ENCODE data around the gene SPNS2.

SPNS2 gene

DNA sequence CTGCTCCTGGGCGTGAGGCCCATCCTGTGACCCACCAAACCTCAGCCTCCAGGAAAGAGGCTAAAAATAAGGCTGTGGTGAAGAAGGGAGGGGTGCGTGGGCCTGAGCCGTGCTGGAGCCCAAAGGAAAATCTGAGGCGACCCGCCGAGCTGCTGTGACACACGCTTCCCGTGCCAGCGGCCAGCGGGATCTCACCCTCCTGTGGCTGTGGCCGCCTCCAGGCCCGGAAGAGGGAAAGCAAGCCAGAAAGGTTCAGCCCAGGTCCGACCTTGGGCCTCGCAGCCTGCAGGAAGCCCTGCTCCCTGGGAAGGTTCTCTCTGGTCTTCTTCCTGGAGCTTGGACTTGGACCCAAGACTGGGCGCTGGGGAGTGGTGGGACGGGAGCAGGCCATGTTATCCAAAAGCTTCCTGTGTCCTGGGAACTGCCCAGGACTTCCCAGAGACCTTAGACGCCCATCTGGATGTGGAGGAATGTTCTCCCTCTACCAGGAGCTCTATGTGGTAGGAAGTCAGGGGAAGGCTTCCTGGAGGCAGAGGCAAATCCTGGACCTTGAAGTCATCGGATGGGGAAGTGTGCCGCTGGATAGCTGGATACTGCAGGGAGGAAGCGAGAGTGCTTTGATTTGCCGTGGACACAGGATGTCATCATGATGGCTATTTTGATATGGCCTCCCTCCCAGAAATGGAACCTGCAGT is 11.4 kb downstream of the SPNS2 start:
- no peak overlapping the region for H3K27ac ChIP-seq
- no peak for DNase-seq
- no peaks in the 10 kb centered on the region for H3K9me3 ChIP-seq (ENCODE audit: severe bottlenecking)
- no peaks in the 10 kb centered on the region for H3K36me3 ChIP-seq
- H3K27me3 ChIP-seq (ENCODE audit: insufficient read depth, low read depth, severe bottlenecking), result no peaks in the 10 kb centered on the region
- TF ChIP-seq, protein P1, sequence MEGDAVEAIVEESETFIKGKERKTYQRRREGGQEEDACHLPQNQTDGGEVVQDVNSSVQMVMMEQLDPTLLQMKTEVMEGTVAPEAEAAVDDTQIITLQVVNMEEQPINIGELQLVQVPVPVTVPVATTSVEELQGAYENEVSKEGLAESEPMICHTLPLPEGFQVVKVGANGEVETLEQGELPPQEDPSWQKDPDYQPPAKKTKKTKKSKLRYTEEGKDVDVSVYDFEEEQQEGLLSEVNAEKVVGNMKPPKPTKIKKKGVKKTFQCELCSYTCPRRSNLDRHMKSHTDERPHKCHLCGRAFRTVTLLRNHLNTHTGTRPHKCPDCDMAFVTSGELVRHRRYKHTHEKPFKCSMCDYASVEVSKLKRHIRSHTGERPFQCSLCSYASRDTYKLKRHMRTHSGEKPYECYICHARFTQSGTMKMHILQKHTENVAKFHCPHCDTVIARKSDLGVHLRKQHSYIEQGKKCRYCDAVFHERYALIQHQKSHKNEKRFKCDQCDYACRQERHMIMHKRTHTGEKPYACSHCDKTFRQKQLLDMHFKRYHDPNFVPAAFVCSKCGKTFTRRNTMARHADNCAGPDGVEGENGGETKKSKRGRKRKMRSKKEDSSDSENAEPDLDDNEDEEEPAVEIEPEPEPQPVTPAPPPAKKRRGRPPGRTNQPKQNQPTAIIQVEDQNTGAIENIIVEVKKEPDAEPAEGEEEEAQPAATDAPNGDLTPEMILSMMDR (IDR thresholded peaks at IDR 0.05; ENCODE audit: low read depth, low read length), result no peak
- no peak overlapping the region for H3K4me3 ChIP-seq (ENCODE audit: low read depth, low read length)

DNA sequence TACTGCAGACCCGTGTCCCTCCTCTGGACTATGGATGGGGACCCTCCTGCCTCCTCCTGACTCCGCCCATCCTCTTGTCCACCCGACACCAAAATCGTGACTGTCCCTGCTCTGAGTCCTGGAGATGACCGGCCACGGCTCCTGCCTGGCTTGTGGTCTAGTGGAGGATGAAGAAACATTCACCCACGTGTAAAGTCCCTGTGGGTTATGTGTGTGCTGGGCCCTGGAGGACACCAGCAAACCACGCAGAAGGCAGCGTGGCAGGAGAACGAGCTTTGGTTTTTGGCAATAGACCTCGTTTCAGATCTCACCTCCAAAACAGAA is 11.9 kb downstream of the SPNS2 start:
- Histone ChIP-seq H3K4me3 (ENCODE audit: low read depth, low read length) (no peak overlapping the region), H3K36me3 (no peaks in the 10 kb centered on the region), H3K9me3 (ENCODE audit: severe bottlenecking) (no peaks in the 10 kb centered on the region), H3K27ac (no peak overlapping the region), H3K27me3 (ENCODE audit: insufficient read depth, low read depth, severe bottlenecking) (no peaks in the 10 kb centered on the region)
- TF ChIP-seq, protein P1 (IDR thresholded peaks at IDR 0.05; ENCODE audit: low read depth, low read length), result no peak
- no peak for DNase-seq

DNA sequence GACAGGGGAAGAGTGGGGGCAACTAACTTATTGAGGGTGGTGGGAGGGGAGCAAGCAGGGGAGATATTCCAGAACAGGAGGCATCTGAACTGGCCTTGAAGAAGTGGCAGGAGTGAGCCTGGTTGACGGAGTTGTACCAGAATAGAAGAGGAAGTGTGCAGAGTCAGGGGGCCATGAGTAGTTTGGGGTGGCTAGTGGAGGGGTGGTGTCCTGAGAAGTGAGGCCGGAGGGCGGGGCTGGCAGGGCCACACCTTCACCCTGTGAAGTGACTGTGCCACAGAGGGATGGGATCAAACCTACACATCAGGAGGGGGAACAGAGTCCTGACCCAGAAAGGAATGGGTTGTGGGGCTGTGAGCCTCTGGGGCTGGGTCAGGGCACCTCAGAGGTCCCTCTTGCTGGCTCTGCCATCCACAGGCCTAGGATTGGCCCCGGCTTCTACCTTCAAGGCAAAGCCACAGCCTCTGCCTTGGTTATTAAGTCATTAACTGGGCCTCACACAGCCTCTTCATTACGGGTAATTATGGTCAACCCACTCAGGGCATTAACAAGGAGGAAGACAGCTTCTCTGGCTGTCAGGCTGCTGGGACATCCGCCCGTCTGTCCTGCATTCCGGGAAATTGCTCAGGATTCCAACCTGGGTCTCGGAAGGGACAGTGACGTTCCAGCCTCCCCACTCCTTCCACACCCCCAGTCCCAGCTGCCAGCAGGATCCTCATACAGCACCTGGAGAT is 12.7 kb downstream of the SPNS2 start:
- Histone ChIP-seq H3K4me3 (ENCODE audit: low read depth, low read length) (no peak overlapping the region), H3K27ac (no peak overlapping the region), H3K36me3 (no peaks in the 10 kb centered on the region), H3K27me3 (ENCODE audit: insufficient read depth, low read depth, severe bottlenecking) (no peaks in the 10 kb centered on the region), H3K9me3 (ENCODE audit: severe bottlenecking) (no peaks in the 10 kb centered on the region)
- no peak for DNase-seq
- TF ChIP-seq, protein P1 (IDR thresholded peaks at IDR 0.05; ENCODE audit: low read depth, low read length), result no peak

DNA sequence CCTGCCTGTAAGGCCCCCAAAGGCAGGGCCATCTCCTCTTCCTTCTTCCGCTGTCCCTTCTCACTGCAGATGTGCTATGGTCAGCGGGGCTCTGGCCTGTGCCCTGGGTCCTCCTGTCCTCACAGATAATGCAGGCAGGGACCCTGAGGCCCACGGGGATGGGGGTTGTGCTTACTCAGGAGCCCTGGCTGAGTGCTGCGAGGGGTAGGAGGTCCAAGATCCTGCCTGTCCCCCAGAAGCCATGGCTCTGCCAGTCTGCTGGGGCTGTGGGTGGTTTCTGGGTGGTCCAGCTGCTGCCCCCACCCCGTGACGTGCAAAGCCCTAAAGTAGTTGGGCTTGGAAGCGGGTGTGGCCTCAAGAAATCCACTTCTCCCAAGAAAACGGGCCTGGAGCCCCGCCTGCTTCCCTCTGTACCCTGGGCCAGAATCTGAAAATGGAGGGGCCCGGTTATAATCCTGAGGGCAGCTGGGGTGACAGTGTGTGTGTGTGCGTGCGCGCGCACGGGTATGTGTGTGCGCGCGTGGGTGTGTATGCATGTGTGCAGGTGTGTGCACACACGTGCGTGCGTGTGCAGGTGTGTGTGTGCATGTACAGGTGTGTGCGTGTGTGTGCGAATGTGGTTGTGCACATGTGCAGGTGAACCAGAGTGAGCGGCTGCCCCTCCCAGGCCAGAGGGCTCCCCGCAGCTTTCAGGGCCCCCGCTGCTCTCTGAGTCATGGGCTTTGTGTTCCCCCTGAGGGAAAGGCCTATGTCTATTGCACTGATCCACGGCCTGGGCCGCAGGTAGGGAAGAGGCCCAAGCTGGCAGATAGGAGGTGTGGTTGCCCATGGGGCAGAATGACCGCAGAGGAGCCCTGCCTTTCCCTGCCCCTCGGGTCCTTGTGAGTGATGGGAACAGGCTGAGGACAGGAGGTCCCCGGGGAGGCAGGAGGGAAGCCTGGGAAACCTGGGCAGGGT is 13.8 kb downstream of the SPNS2 start:
- Histone ChIP-seq H3K27ac (no peak overlapping the region), H3K4me3 (ENCODE audit: low read depth, low read length) (no peak overlapping the region), H3K36me3 (no peaks in the 10 kb centered on the region), H3K9me3 (ENCODE audit: severe bottlenecking) (no peaks in the 10 kb centered on the region), H3K27me3 (ENCODE audit: insufficient read depth, low read depth, severe bottlenecking) (no peaks in the 10 kb centered on the region)
- no peak for DNase-seq
- TF ChIP-seq, protein P1 (IDR thresholded peaks at IDR 0.05; ENCODE audit: low read depth, low read length), result no peak

DNA sequence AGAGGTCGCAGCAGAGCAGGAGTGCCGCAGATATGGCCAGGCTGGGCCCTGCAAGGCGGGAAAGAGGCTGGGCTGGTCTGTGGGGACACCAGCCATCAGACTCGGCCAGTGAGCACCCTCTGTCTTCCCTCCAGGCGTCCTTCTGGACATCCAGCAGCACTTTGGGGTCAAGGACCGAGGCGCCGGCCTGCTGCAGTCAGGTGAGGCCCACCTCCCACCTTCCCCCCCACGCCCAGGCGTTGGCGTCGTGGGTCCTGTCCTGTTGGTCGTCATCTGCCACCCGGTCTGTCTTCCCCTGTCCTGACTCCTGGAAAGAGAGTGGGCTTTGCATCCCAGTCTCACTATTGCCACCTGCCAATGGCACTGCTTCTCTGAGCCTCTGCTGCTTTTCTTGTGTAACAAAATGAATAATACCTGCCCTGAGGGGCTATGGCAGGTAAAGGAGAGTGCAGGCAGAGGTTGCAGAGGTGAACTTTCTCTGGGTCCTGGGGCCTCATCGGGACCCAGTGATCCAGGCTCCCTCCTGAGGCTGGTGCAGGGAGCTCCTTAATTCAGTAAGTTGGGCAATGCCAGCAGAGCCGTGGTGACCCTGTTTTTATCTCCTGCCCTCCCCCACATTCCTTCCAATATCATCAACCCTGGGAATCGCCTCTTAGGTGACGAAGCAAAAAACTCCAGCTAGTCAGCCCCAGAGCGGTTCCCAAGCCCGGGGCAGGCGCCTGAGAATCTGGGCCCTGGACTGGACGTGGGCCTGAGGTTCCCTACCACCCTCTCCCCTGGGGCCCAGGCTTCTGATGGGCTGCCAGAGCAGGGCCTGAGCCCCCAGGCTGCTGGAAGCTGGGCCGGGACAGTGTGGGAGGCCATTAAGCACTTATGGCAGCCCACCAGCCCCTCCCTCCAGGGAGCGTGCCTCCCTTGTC is 14.7 kb downstream of the SPNS2 start:
- Histone ChIP-seq H3K4me3 (ENCODE audit: low read depth, low read length) (no peak overlapping the region), H3K27me3 (ENCODE audit: insufficient read depth, low read depth, severe bottlenecking) (no peaks in the 10 kb centered on the region), H3K36me3 (no peaks in the 10 kb centered on the region), H3K27ac (no peak overlapping the region), H3K9me3 (ENCODE audit: severe bottlenecking) (no peaks in the 10 kb centered on the region)
- no peak for DNase-seq
- TF ChIP-seq, protein P1 (IDR thresholded peaks at IDR 0.05; ENCODE audit: low read depth, low read length), result no peak
